ENCODE measurements around the gene KRT40. TPM values are rescaled to one million over a fixed set of nuclear protein-coding genes. Genes with fewer than 3 reads are reported as not detected.

Gene KRT40
- total and polyA plus RNA-seq, 2 donors (not counting 3 experiments of a cell fraction or from before 2014, with no cell fraction given) = not detected

GRCh38 chr17:40993084-40993483, 9.0 kb upstream of the KRT40 start:
- intact Hi-C loops (cut with micrococcal nuclease) = no loop called here
- BruUV-seq (replicated peaks) = no TSS peak
- TF ChIP-seq JUN (IDR thresholded peaks at IDR 0.05; ENCODE audit: borderline replicate concordance, insufficient read depth, insufficient read length, low read depth) (no peak), POLR2A (IDR thresholded peaks at IDR 0.05; ENCODE audit: low read depth, low read length) (no peak)
- POLR2A ChIA-PET = no interaction called here
- dilution Hi-C loops (cut with MboI; ENCODE audit: extremely low pct_ligation_motif_present, low sequenced_read_pairs) = no loop called here
- DNase-seq (ENCODE audit: low read depth, low spot score) (no peak), FAIRE-seq (no peak)
- H3K9me1 ChIP-seq (replicated peaks; ENCODE audit: control insufficient read depth, extremely low read depth, insufficient read depth, low read length) = no peaks in the 10 kb centered on the region
- H4K20me1 ChIP-seq (replicated peaks; ENCODE audit: control insufficient read depth, extremely low read depth, insufficient read depth, low read length) = no peaks in the 10 kb centered on the region
- no peaks in the 10 kb centered on the region for H3K36me3 ChIP-seq (ENCODE audit: control insufficient read depth in 2 of 2, extremely low read depth in 1 of 2, insufficient read depth in 2 of 2, low read length in 2 of 2)
- no peak overlapping the region for H3K4me2 ChIP-seq (ENCODE audit: insufficient read depth, low read length)
- no peaks in the 10 kb centered on the region for H3K79me2 ChIP-seq (ENCODE audit: control insufficient read depth, insufficient read depth, low read length)
- H3K27me3 ChIP-seq (ENCODE audit: control insufficient read depth in 2 of 2, insufficient read depth in 2 of 2, low read length in 2 of 2) = peaks cover 2 to 3% of the 10 kb centered on the region in 2 experiments
- CTCF ChIA-PET = interaction anchor here (1.4 kb wide), 1 partner anchor 30 kb away, joined by 3 read pairs; no protein-coding TSS in a partner anchor
- H2AFZ ChIP-seq (ENCODE audit: low read depth, low read length) = no peak overlapping the region
- no peaks in the 10 kb centered on the region for H3K9me3 ChIP-seq (replicated peaks; ENCODE audit: control insufficient read depth, insufficient read depth, low read length)
- no peak overlapping the region for H3K27ac ChIP-seq (ENCODE audit: insufficient read depth, low read depth, low read length)
- H3K4me3 ChIP-seq (replicated peaks in 1 of 3; ENCODE audit: insufficient read depth in 1 of 3, low read depth in 1 of 3, low read length in 3 of 3) = no peak overlapping the region
- H3K9ac ChIP-seq (replicated peaks; ENCODE audit: extremely low read depth, insufficient read depth, low read length) = no peak overlapping the region
- no peaks in the 10 kb centered on the region for H3K4me1 ChIP-seq (ENCODE audit: control insufficient read depth, extremely low read depth, insufficient read depth, low read length)

- no peaks in the 10 kb centered on the region for H3K79me2 ChIP-seq (ENCODE audit: control insufficient read depth, insufficient read depth, low read length)
- BruUV-seq (replicated peaks) = no TSS peak
- POLR2A ChIA-PET = no interaction called here
- TF ChIP-seq GATA2 (IDR thresholded peaks at IDR 0.05; ENCODE audit: insufficient read depth, insufficient read length, low read depth, low read length) (no peak), JUN (IDR thresholded peaks at IDR 0.05; ENCODE audit: borderline replicate concordance, insufficient read depth, insufficient read length, low read depth) (no peak), FOS (IDR thresholded peaks at IDR 0.05; ENCODE audit: borderline replicate concordance, insufficient read depth, low read length) (no peak), MAX (IDR thresholded peaks at IDR 0.05; ENCODE audit: insufficient read depth, insufficient read length) (no peak), POLR2AphosphoS5 (IDR thresholded peaks at IDR 0.05; ENCODE audit: insufficient read depth, low read depth, low read length) (no peak), CTCF (IDR thresholded peaks at IDR 0.05; ENCODE audit: extremely low read depth in 1 of 2, insufficient read depth in 1 of 2, low read depth in 1 of 2, low read length in 2 of 2) (no peak), MYC (IDR thresholded peaks at IDR 0.05; ENCODE audit: low read depth, low read length) (no peak), EZH2 (IDR thresholded peaks at IDR 0.05; ENCODE audit: borderline replicate concordance, low read depth, low read length, severe bottlenecking) (no peak), POLR2A (IDR thresholded peaks at IDR 0.05; ENCODE audit: low read depth, low read length) (no peak)
- CTCF ChIA-PET = interaction anchor here (1.4 kb wide), 1 partner anchor 29 kb away, joined by 3 read pairs; no protein-coding TSS in a partner anchor
- no peaks in the 10 kb centered on the region for H3K36me3 ChIP-seq (ENCODE audit: control insufficient read depth in 2 of 2, extremely low read depth in 1 of 2, insufficient read depth in 2 of 2, low read length in 2 of 2)
- no peak overlapping the region for H3K9ac ChIP-seq (replicated peaks; ENCODE audit: extremely low read depth, insufficient read depth, low read length)
- FAIRE-seq (no peak), DNase-seq (ENCODE audit: low read depth, low spot score) (no peak)
- H3K4me1 ChIP-seq (ENCODE audit: control insufficient read depth, extremely low read depth, insufficient read depth, low read length) = no peaks in the 10 kb centered on the region
- intact Hi-C loops (cut with micrococcal nuclease) = no loop called here
- H3K27ac ChIP-seq (ENCODE audit: insufficient read depth, low read depth, low read length) = no peak overlapping the region
- no peaks in the 10 kb centered on the region for H3K9me1 ChIP-seq (replicated peaks; ENCODE audit: control insufficient read depth, extremely low read depth, insufficient read depth, low read length)
- H3K27me3 ChIP-seq (ENCODE audit: control insufficient read depth in 2 of 2, insufficient read depth in 2 of 2, low read length in 2 of 2) = peaks cover 2 to 3% of the 10 kb centered on the region in 2 experiments
- H3K9me3 ChIP-seq (replicated peaks; ENCODE audit: control insufficient read depth, insufficient read depth, low read length) = no peaks in the 10 kb centered on the region
- dilution Hi-C loops (cut with MboI; ENCODE audit: extremely low pct_ligation_motif_present, low sequenced_read_pairs) = no loop called here
- H4K20me1 ChIP-seq (replicated peaks; ENCODE audit: control insufficient read depth, extremely low read depth, insufficient read depth, low read length) = no peaks in the 10 kb centered on the region
- H2AFZ ChIP-seq (ENCODE audit: low read depth, low read length) = no peak overlapping the region
- no peak overlapping the region for H3K4me2 ChIP-seq (ENCODE audit: insufficient read depth, low read length)
- H3K4me3 ChIP-seq (replicated peaks in 1 of 3; ENCODE audit: insufficient read depth in 1 of 3, low read depth in 1 of 3, low read length in 3 of 3) = no peak overlapping the region
Measured at GRCh38 chr17:40992666-40993065, 8.5 kb upstream of the KRT40 start.
